Esophagus muscularis mucosa (tissue), 4 donors: ENCODE measurements around the gene PCSK9. TPM values are rescaled to one million over a fixed set of nuclear protein-coding genes. Genes with fewer than 3 reads are reported as not detected.

Source experiments
- DNase-seq: peaks from one replicate; pipeline ENCODE4 v3.0.0-alpha.2; 2017; ENCODE audit errors: extremely low spot score
- H3K27ac ChIP-seq, 4 donors: fragments of 200-600 bp; sonication (generic); replicated peaks in 1 of 4; 1 replicate in 3 of 4; 2 replicates in 1 of 4; pipeline ENCODE4 v1.5.1; 2016 to 2019; ENCODE audit warnings: mild to moderate bottlenecking in 1 of 4
- H3K27me3 ChIP-seq, 4 donors: fragments of 200-600 bp; sonication (generic); one replicate each; pipeline versions ENCODE4 v1.5.1 to v1.6.0; 2016 to 2019
- H3K36me3 ChIP-seq, 4 donors: fragments of 200-600 bp; sonication (generic); one replicate each; pipeline ENCODE4 v1.5.1; 2016 to 2019
- H3K4me1 ChIP-seq, 4 donors: fragments of 200-600 bp; sonication (generic); one replicate each; pipeline ENCODE4 v1.5.1; 2016 to 2019
- H3K4me3 ChIP-seq, 4 donors: fragments of 200-600 bp; sonication (generic); 1 replicate in 2 of 4; 2 replicates in 2 of 4; pipeline ENCODE4 v1.5.1; 2016 to 2019; ENCODE audit warnings: mild to moderate bottlenecking in 4 of 4, moderate library complexity in 1 of 4
- H3K9me3 ChIP-seq, 4 donors: fragments of 200-600 bp; sonication (generic); 1 replicate in 3 of 4; 2 replicates in 1 of 4; pipeline ENCODE4 v1.5.1; 2016 to 2019
- EP300 ChIP-seq: sonication (generic); formaldehyde crosslinking; IDR thresholded peaks from one replicate; pipeline ENCODE4 v1.6.1; 2017; ENCODE audit warnings: antibody characterized with exemption
- POLR2A ChIP-seq: fragments of 450-650 bp; IDR thresholded peaks from one replicate; pipeline ENCODE4 v1.6.1; 2017; ENCODE audit warnings: antibody characterized with exemption, moderate library complexity, mild to moderate bottlenecking, low read depth
- POLR2AphosphoS5 ChIP-seq, 2 donors: sonication (generic); formaldehyde crosslinking; IDR thresholded peaks; one replicate each; pipeline ENCODE4 v1.6.1; 2017; ENCODE audit warnings: antibody characterized with exemption in 2 of 2
- whole genome bisulfite sequencing: methylation state at CpG from one replicate; pipeline ENCODE4 v1.1.5; 2018; 5-methylcytosine and 5-hydroxymethylcytosine counted together
- intact Hi-C: fragments of 100-400 bp; cut with DNase I; formaldehyde crosslinking; loops from one replicate; pipeline ENCODE4 v1.15.1; 2023
- total RNA-seq, 4 donors: library from RNA; depleted of rRNA; stranded (reverse); fragments of >200 nt; gene quantifications; one replicate each; pipeline versions ENCODE4 v1.1.0 to v1.2.1, GENCODE V29; 2016
- TF ChIP-seq, protein P1 (sequence below), 3 experiments: fragments of 200-600 bp in 2 of 3; fragments of 450-650 bp in 1 of 3; sonication (generic) in 2 of 3; IDR thresholded peaks; one replicate each; pipeline ENCODE4 v1.5.1; 2017 to 2019; ENCODE audit warnings: antibody characterized with exemption in 3 of 3, mild to moderate bottlenecking in 2 of 3, moderate library complexity in 1 of 3

PCSK9 gene
- total RNA-seq, 4 donors from 2014 or later = 0.17 to 0.29 TPM; not detected in 2

DNA sequence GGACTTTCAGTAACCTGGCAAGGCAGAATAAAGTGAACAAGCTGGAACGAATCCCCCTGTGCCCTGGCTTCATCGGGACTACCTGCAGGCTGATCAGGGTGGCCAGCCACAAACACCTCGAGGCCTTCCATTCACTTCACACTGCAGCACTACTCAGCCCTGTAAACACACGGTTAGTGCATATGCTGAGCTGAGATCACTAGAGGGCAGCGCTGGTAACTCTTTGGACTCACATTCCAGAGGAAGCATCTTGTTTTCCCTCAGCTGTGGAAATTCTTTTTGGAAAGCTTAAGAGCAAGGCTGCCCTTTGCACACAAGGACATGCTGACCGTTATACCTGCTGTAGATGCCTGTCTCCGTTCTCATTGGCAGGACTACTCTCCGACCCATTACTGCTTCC is 32.1 kb downstream of the PCSK9 start:
- TF ChIP-seq POLR2AphosphoS5 (IDR thresholded peaks at IDR 0.05) (no peak), POLR2A (no peak)
- TF ChIP-seq, protein P1, sequence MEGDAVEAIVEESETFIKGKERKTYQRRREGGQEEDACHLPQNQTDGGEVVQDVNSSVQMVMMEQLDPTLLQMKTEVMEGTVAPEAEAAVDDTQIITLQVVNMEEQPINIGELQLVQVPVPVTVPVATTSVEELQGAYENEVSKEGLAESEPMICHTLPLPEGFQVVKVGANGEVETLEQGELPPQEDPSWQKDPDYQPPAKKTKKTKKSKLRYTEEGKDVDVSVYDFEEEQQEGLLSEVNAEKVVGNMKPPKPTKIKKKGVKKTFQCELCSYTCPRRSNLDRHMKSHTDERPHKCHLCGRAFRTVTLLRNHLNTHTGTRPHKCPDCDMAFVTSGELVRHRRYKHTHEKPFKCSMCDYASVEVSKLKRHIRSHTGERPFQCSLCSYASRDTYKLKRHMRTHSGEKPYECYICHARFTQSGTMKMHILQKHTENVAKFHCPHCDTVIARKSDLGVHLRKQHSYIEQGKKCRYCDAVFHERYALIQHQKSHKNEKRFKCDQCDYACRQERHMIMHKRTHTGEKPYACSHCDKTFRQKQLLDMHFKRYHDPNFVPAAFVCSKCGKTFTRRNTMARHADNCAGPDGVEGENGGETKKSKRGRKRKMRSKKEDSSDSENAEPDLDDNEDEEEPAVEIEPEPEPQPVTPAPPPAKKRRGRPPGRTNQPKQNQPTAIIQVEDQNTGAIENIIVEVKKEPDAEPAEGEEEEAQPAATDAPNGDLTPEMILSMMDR (IDR thresholded peaks at IDR 0.05) = peak; percentile 20 to 34 (median 22)
- Histone ChIP-seq H3K36me3 (peaks cover 51 to 100% (median 87%) of the 10 kb centered on the region in 4 donors), H3K4me1 (peaks cover 5 to 14% (median 12%) of the 10 kb centered on the region in 4 donors)

DNA sequence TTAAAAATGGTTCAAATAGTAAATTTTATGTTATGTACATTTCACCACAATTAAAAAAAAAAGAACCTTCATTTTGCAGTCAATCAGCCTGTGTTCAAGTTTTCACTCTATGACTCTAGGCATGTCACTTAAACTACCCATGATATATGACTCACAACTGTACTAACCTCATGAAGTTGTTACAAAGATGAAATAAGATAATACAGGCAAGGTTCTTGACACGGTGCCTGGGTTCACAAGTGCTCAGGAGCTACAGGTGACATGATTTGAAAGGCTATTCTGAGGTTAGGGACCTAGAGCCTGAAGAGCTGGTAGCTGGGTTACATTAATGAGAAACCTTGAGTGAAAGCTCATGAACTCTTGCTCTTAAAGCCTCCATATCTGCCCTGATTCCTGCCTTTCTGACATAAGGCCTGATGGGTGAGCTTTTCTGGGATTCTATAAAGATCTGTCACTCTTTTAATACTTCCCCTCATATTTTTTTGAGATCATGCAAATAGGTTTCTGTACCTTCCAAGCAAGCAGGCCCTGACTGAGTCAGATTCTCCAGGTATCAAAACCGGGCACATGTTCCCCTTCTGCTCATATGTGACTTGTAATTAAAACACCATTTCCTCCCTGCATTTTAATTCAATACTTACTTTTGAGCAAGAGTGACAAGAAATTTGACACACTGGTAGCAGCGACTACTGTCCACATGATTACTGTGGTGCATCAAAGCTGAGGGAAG is 34.0 kb downstream of the PCSK9 start:
- TF ChIP-seq POLR2A (no peak), POLR2AphosphoS5 (IDR thresholded peaks at IDR 0.05) (no peak), EP300 (no peak)
- TF ChIP-seq, protein P1 (IDR thresholded peaks at IDR 0.05) = no peak
- H3K36me3 ChIP-seq = peaks cover 69 to 100% (median 85%) of the 10 kb centered on the region in 4 donors
- intact Hi-C loops = no loop called here

More for the DNA sequence above, 32.1 kb downstream of the PCSK9 start:
- Histone ChIP-seq H3K9me3 (no peaks in the 10 kb centered on the region), H3K4me3 (no peak overlapping the region), H3K27me3 (no peaks in the 10 kb centered on the region), H3K27ac (peak overlapping the region in 1 of 4 donors; percentile 23)
- intact Hi-C loops = no loop called here
- peak; percentile 47 for DNase-seq
- WGBS = 56% methylated on average over 8 of the region's 8 CpGs

DNA sequence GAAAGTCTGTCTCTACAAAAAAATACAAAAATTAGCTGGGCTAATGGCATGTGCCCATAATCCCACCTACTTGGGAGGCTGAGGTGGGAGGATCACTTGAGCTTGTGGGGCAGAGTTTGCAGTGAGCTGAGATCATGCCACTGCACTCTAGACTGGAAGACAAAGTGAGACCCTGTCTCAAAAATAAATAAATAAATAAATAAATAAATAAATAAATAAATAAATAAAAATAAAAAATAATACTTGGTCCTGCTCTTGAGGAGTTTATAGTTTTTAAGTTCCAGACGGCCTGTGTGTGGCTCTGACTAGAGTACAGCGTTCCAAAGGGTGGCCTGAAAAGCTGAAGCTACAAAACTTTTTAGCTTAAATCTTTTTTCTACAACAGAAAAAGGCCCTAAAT is 35.1 kb downstream of the PCSK9 start:
- WGBS = 92% methylated on average over 2 of the region's 2 CpGs
- Histone ChIP-seq H3K27me3 (no peaks in the 10 kb centered on the region), H3K4me1 (peaks cover 0 to 10% (median 2%) of the 10 kb centered on the region in 4 donors), H3K27ac (no peak overlapping the region), H3K9me3 (no peaks in the 10 kb centered on the region), H3K4me3 (no peak overlapping the region), H3K36me3 (peaks cover 72 to 100% (median 87%) of the 10 kb centered on the region in 4 donors)
- intact Hi-C loops = no loop called here
- peak; percentile 45 for DNase-seq
- TF ChIP-seq, protein P1 (IDR thresholded peaks at IDR 0.05) = no peak
- TF ChIP-seq POLR2AphosphoS5 (IDR thresholded peaks at IDR 0.05) (no peak), POLR2A (no peak), EP300 (no peak)

More for the DNA sequence above, 34.0 kb downstream of the PCSK9 start:
- Histone ChIP-seq H3K27ac (no peak overlapping the region), H3K4me1 (peaks cover 0 to 10% (median 2%) of the 10 kb centered on the region in 4 donors), H3K27me3 (no peaks in the 10 kb centered on the region), H3K4me3 (no peak overlapping the region), H3K9me3 (no peaks in the 10 kb centered on the region)
- 90% methylated on average over 3 of the region's 3 CpGs for whole genome bisulfite sequencing
- DNase-seq = peak; percentile 31

DNA sequence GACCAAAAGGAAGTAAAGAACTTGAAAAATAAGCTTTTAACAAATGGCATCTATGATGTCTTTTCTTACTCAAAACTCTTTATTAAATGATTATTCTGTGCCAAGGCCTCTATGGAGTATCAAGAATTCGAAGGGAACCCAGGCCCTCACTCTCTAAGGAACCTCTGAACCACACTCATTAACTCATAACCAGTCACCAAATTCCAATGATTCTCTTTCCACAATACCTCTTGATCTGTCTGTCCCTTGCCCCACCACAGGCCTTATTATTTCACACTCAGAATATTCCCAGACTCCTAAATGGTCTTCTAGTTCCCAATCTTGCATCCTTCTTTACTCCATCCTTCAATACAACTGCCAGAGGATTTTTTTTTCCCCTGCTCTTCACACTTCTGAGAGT is 37.0 kb downstream of the PCSK9 start:
- Histone ChIP-seq H3K4me1 (peaks cover 3 to 11% (median 5%) of the 10 kb centered on the region in 4 donors), H3K36me3 (peaks cover 70 to 100% (median 88%) of the 10 kb centered on the region in 4 donors), H3K27ac (no peak overlapping the region), H3K4me3 (no peak overlapping the region), H3K27me3 (no peaks in the 10 kb centered on the region), H3K9me3 (no peaks in the 10 kb centered on the region)
- intact Hi-C loops = no loop called here
- TF ChIP-seq POLR2A (no peak), EP300 (no peak), POLR2AphosphoS5 (IDR thresholded peaks at IDR 0.05) (no peak)
- TF ChIP-seq, protein P1 (IDR thresholded peaks at IDR 0.05) = no peak
- no peak for DNase-seq
- WGBS = 82% methylated on average over 1 of the region's 1 CpG
